ENCODE measurements around the gene ZNFX1.
A peak's percentile ranks its signal among the peaks of the same experiment; 100 is the strongest.
"Not testable (repeated sequence)": the region's sequence is repeated elsewhere in the genome, so short reads cannot be mapped to it uniquely, and the experiment has no call there.

The ZNFX1 gene

GRCh38 chr20:49247169-49247723, 30.6 kb downstream of the ZNFX1 start:
- DNase-seq: no peak

- DNase-seq: no peak
These were observed 31.7 kb downstream of the ZNFX1 start for GRCh38 chr20:49245921-49246740.

- no peak for DNase-seq
These were observed 40.3 kb downstream of the ZNFX1 start for GRCh38 chr20:49237531-49237930.

GRCh38 chr20:49236301-49236700, 41.6 kb downstream of the ZNFX1 start:
- DNase-seq: no peak

GRCh38 chr20:49234831-49235230, 43.0 kb downstream of the ZNFX1 start:
- DNase-seq: no peak

GRCh38 chr20:49233226-49233625, 44.6 kb downstream of the ZNFX1 start:
- DNase-seq: no peak

GRCh38 chr20:49231471-49231870, 46.4 kb downstream of the ZNFX1 start:
- no peak for DNase-seq

- DNase-seq: no peak
These were observed 47.2 kb downstream of the ZNFX1 start for GRCh38 chr20:49230561-49231133.

GRCh38 chr20:49230021-49230420, 47.8 kb downstream of the ZNFX1 start:
- DNase-seq: no peak

- DNase-seq: no peak
These were observed 48.5 kb downstream of the ZNFX1 start for GRCh38 chr20:49229381-49229780.

- DNase-seq: no peak
These were observed 49.2 kb downstream of the ZNFX1 start for GRCh38 chr20:49228676-49229075.

GRCh38 chr20:49225896-49226295, 52.0 kb downstream of the ZNFX1 start:
- no peak for DNase-seq

GRCh38 chr20:49219924-49220831, 57.7 kb downstream of the ZNFX1 start:
- no peak for DNase-seq

- peak; percentile 99 for DNase-seq
These were observed 58.5 kb downstream of the ZNFX1 start, which contains the start of gene DDX27 for GRCh38 chr20:49219091-49219923. Gene DDX27, plus strand, starts transcription at chr20:49219416. Its CDS starts 33 bp downstream, at chr20:49219449.

- DNase-seq: not testable (repeated sequence)
These were observed 59.1 kb downstream of the ZNFX1 start for GRCh38 chr20:49218739-49219090.

GRCh38 chr20:49216991-49217578, 60.8 kb downstream of the ZNFX1 start:
- DNase-seq: peak; percentile 84 to 93

- DNase-seq: no peak
These were observed 62.6 kb downstream of the ZNFX1 start for GRCh38 chr20:49215232-49215631.

- DNase-seq: no peak
These were observed 63.3 kb downstream of the ZNFX1 start for GRCh38 chr20:49214571-49214970.

- no peak for DNase-seq
These were observed 67.1 kb downstream of the ZNFX1 start for GRCh38 chr20:49210757-49211110.

- no peak for DNase-seq
These were observed 67.6 kb downstream of the ZNFX1 start for GRCh38 chr20:49210101-49210756.

- peak in 1 of 2 experiments; percentile 7 for DNase-seq
These were observed 70.8 kb downstream of the ZNFX1 start for GRCh38 chr20:49207076-49207475.

Data from NCI-H1930 (cell line).